ENCODE data around the gene ADCY1. TPM values are rescaled to one million over a fixed set of nuclear protein-coding genes. Genes with fewer than 3 reads are reported as not detected.

The ADCY1 gene
- total RNA-seq, 1 experiment from 2014 or later, result not detected

GRCh38 chr7:45617166-45617565, 43.0 kb downstream of the ADCY1 start:
- Histone ChIP-seq H3K9me3 (ENCODE audit: low read length) (peaks cover 16% of the 10 kb centered on the region), H3K4me2 (ENCODE audit: low read depth, low read length, poor library complexity, severe bottlenecking) (no peak overlapping the region), H3K4me3 (ENCODE audit: low read length) (no peak overlapping the region), H3K79me2 (ENCODE audit: low read length) (no peaks in the 10 kb centered on the region), H3K36me3 (ENCODE audit: insufficient read depth, low read length) (no peaks in the 10 kb centered on the region), H2AFZ (ENCODE audit: low read length) (no peak overlapping the region), H4K20me1 (ENCODE audit: insufficient read depth, low read depth, low read length) (no peaks in the 10 kb centered on the region), H3K27ac (ENCODE audit: low read length) (no peak overlapping the region), H3K9me2 (replicated peaks; ENCODE audit: insufficient read depth, low read length) (no peaks in the 10 kb centered on the region), H3K27me3 (ENCODE audit: low read length) (no peaks in the 10 kb centered on the region), H3K9ac (ENCODE audit: low read length) (no peak overlapping the region), H3K4me1 (ENCODE audit: low read length) (no peaks in the 10 kb centered on the region)
- DNase-seq, result no peak

GRCh38 chr7:45622058-45622457, 47.9 kb downstream of the ADCY1 start:
- H3K9me3 ChIP-seq (ENCODE audit: low read length), result no peaks in the 10 kb centered on the region
- H3K4me3 ChIP-seq (ENCODE audit: low read length), result no peak overlapping the region
- H3K79me2 ChIP-seq (ENCODE audit: low read length), result no peaks in the 10 kb centered on the region
- H4K20me1 ChIP-seq (ENCODE audit: insufficient read depth, low read depth, low read length), result no peaks in the 10 kb centered on the region
- no peak for DNase-seq
- H3K4me1 ChIP-seq (ENCODE audit: low read length), result no peaks in the 10 kb centered on the region
- H3K9ac ChIP-seq (ENCODE audit: low read length), result no peak overlapping the region
- H3K27ac ChIP-seq (ENCODE audit: low read length), result no peak overlapping the region
- H3K4me2 ChIP-seq (ENCODE audit: low read depth, low read length, poor library complexity, severe bottlenecking), result no peak overlapping the region
- no peaks in the 10 kb centered on the region for H3K36me3 ChIP-seq (ENCODE audit: insufficient read depth, low read length)
- H3K9me2 ChIP-seq (replicated peaks; ENCODE audit: insufficient read depth, low read length), result no peaks in the 10 kb centered on the region
- no peak overlapping the region for H2AFZ ChIP-seq (ENCODE audit: low read length)
- H3K27me3 ChIP-seq (ENCODE audit: low read length), result no peaks in the 10 kb centered on the region

DNA sequence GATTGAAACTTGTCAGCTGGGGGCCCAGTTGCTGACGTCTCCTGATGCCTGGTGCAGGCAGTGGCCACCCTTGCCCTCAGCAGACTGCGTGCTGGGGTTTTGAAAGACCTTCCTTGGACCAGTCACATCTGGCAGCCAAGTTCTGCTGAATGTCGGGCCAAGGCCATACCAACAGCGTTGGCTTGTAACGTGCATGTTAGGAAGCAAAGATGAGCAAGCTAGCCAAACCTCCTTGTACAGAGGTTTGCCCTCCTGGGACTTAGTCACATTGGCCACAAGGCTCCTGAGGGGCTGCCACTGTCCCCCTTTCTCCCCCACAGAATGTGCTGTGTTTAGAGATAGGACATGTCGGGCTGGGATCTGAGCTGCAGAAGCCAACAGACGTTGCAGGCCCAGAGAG, 49.0 kb downstream of the ADCY1 start:
- H2AFZ ChIP-seq (ENCODE audit: low read length), result no peak overlapping the region
- H4K20me1 ChIP-seq (ENCODE audit: insufficient read depth, low read depth, low read length), result no peaks in the 10 kb centered on the region
- H3K79me2 ChIP-seq (ENCODE audit: low read length), result no peaks in the 10 kb centered on the region
- H3K27me3 ChIP-seq (ENCODE audit: low read length), result no peaks in the 10 kb centered on the region
- no peak for DNase-seq
- H3K27ac ChIP-seq (ENCODE audit: low read length), result no peak overlapping the region
- H3K36me3 ChIP-seq (ENCODE audit: insufficient read depth, low read length), result no peaks in the 10 kb centered on the region
- no peaks in the 10 kb centered on the region for H3K4me1 ChIP-seq (ENCODE audit: low read length)
- H3K9me2 ChIP-seq (replicated peaks; ENCODE audit: insufficient read depth, low read length), result no peaks in the 10 kb centered on the region
- H3K4me3 ChIP-seq (ENCODE audit: low read length), result no peak overlapping the region
- no peak overlapping the region for H3K4me2 ChIP-seq (ENCODE audit: low read depth, low read length, poor library complexity, severe bottlenecking)
- no peaks in the 10 kb centered on the region for H3K9me3 ChIP-seq (ENCODE audit: low read length)
- H3K9ac ChIP-seq (ENCODE audit: low read length), result no peak overlapping the region

- H3K4me1 ChIP-seq (ENCODE audit: low read length), result no peaks in the 10 kb centered on the region
- no peak overlapping the region for H3K27ac ChIP-seq (ENCODE audit: low read length)
- no peaks in the 10 kb centered on the region for H3K9me2 ChIP-seq (replicated peaks; ENCODE audit: insufficient read depth, low read length)
- H3K36me3 ChIP-seq (ENCODE audit: insufficient read depth, low read length), result no peaks in the 10 kb centered on the region
- H4K20me1 ChIP-seq (ENCODE audit: insufficient read depth, low read depth, low read length), result no peaks in the 10 kb centered on the region
- H3K4me2 ChIP-seq (ENCODE audit: low read depth, low read length, poor library complexity, severe bottlenecking), result no peak overlapping the region
- H3K27me3 ChIP-seq (ENCODE audit: low read length), result no peaks in the 10 kb centered on the region
- H3K4me3 ChIP-seq (ENCODE audit: low read length), result no peak overlapping the region
- H2AFZ ChIP-seq (ENCODE audit: low read length), result no peak overlapping the region
- no peak overlapping the region for H3K9ac ChIP-seq (ENCODE audit: low read length)
- no peak for DNase-seq
- H3K9me3 ChIP-seq (ENCODE audit: low read length), result no peaks in the 10 kb centered on the region
- no peaks in the 10 kb centered on the region for H3K79me2 ChIP-seq (ENCODE audit: low read length)
Measured at GRCh38 chr7:45623740-45624391, 49.7 kb downstream of the ADCY1 start.

DNA sequence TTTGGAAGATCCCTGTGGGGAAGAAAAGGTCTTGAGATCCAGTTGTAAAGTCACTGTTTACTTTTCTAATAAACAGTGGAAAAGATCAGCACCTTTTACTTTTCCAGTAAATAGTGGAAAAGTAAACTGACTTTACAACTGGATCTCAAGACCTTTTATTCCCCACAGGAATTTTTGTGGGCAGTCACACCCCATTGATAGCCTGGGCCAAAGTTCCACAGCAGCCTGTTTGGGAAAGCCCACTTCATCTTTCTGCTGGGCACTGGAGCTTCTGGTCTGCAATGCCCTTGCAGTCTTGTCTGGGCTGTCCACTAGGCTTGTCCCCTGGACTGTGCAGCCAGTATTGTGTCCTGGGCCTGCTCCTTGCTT, 50.2 kb downstream of the ADCY1 start:
- Histone ChIP-seq H3K27me3 (ENCODE audit: low read length) (no peaks in the 10 kb centered on the region), H3K9me3 (ENCODE audit: low read length) (no peaks in the 10 kb centered on the region)

DNA sequence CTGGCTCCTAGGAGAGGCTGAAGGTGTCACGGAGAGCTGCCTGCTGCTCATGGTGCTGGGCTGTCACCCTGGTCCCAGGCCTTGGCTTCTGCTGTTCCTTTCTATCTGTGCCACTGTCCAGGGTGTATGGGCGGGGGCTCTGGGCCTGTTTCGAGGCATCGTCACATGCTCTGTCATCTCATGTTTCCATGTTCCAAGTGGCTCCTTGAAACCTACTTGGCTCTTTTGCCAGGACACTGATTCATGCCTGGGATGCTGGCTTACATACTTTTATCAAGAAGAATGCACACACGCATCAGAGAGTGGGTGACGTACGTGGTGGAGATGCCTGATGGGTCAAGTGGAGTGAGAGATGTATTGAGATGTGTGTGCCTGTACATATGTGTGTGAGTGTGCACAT, 50.9 kb downstream of the ADCY1 start:
- Histone ChIP-seq H3K9me3 (ENCODE audit: low read length) (no peaks in the 10 kb centered on the region), H3K36me3 (ENCODE audit: insufficient read depth, low read length) (no peaks in the 10 kb centered on the region), H2AFZ (ENCODE audit: low read length) (no peak overlapping the region), H4K20me1 (ENCODE audit: insufficient read depth, low read depth, low read length) (no peaks in the 10 kb centered on the region), H3K27ac (ENCODE audit: low read length) (no peak overlapping the region), H3K4me2 (ENCODE audit: low read depth, low read length, poor library complexity, severe bottlenecking) (no peak overlapping the region), H3K9me2 (replicated peaks; ENCODE audit: insufficient read depth, low read length) (no peaks in the 10 kb centered on the region), H3K9ac (ENCODE audit: low read length) (no peak overlapping the region), H3K79me2 (ENCODE audit: low read length) (no peaks in the 10 kb centered on the region), H3K27me3 (ENCODE audit: low read length) (no peaks in the 10 kb centered on the region), H3K4me1 (ENCODE audit: low read length) (no peaks in the 10 kb centered on the region), H3K4me3 (ENCODE audit: low read length) (no peak overlapping the region)
- no peak for DNase-seq

More for the DNA sequence above, 50.2 kb downstream of the ADCY1 start:
- no peaks in the 10 kb centered on the region for H3K79me2 ChIP-seq (ENCODE audit: low read length)
- no peak overlapping the region for H3K27ac ChIP-seq (ENCODE audit: low read length)
- no peak overlapping the region for H2AFZ ChIP-seq (ENCODE audit: low read length)
- no peak overlapping the region for H3K4me2 ChIP-seq (ENCODE audit: low read depth, low read length, poor library complexity, severe bottlenecking)
- H3K4me3 ChIP-seq (ENCODE audit: low read length), result no peak overlapping the region
- no peak for DNase-seq
- no peaks in the 10 kb centered on the region for H3K9me2 ChIP-seq (replicated peaks; ENCODE audit: insufficient read depth, low read length)
- no peaks in the 10 kb centered on the region for H3K4me1 ChIP-seq (ENCODE audit: low read length)
- no peaks in the 10 kb centered on the region for H4K20me1 ChIP-seq (ENCODE audit: insufficient read depth, low read depth, low read length)
- no peak overlapping the region for H3K9ac ChIP-seq (ENCODE audit: low read length)
- H3K36me3 ChIP-seq (ENCODE audit: insufficient read depth, low read length), result no peaks in the 10 kb centered on the region

GRCh38 chr7:45625714-45626440, 51.7 kb downstream of the ADCY1 start:
- Histone ChIP-seq H3K27me3 (ENCODE audit: low read length) (no peaks in the 10 kb centered on the region), H3K9me2 (replicated peaks; ENCODE audit: insufficient read depth, low read length) (no peaks in the 10 kb centered on the region), H3K79me2 (ENCODE audit: low read length) (no peaks in the 10 kb centered on the region), H3K4me2 (ENCODE audit: low read depth, low read length, poor library complexity, severe bottlenecking) (no peak overlapping the region), H3K27ac (ENCODE audit: low read length) (no peak overlapping the region), H3K9ac (ENCODE audit: low read length) (no peak overlapping the region), H3K4me1 (ENCODE audit: low read length) (no peaks in the 10 kb centered on the region), H3K36me3 (ENCODE audit: insufficient read depth, low read length) (no peaks in the 10 kb centered on the region), H3K4me3 (ENCODE audit: low read length) (no peak overlapping the region), H2AFZ (ENCODE audit: low read length) (no peak overlapping the region), H3K9me3 (ENCODE audit: low read length) (no peaks in the 10 kb centered on the region), H4K20me1 (ENCODE audit: insufficient read depth, low read depth, low read length) (no peaks in the 10 kb centered on the region)
- DNase-seq, result no peak

- DNase-seq, result no peak
- H3K4me2 ChIP-seq (ENCODE audit: low read depth, low read length, poor library complexity, severe bottlenecking), result no peak overlapping the region
- H3K9me3 ChIP-seq (ENCODE audit: low read length), result no peaks in the 10 kb centered on the region
- no peaks in the 10 kb centered on the region for H4K20me1 ChIP-seq (ENCODE audit: insufficient read depth, low read depth, low read length)
- H3K4me3 ChIP-seq (ENCODE audit: low read length), result no peak overlapping the region
- H3K27me3 ChIP-seq (ENCODE audit: low read length), result peaks cover 2% of the 10 kb centered on the region; the same call in 1 of the 2 replicates
- H3K79me2 ChIP-seq (ENCODE audit: low read length), result no peaks in the 10 kb centered on the region
- no peaks in the 10 kb centered on the region for H3K36me3 ChIP-seq (ENCODE audit: insufficient read depth, low read length)
- no peaks in the 10 kb centered on the region for H3K4me1 ChIP-seq (ENCODE audit: low read length)
- H2AFZ ChIP-seq (ENCODE audit: low read length), result no peak overlapping the region
- no peaks in the 10 kb centered on the region for H3K9me2 ChIP-seq (replicated peaks; ENCODE audit: insufficient read depth, low read length)
- no peak overlapping the region for H3K9ac ChIP-seq (ENCODE audit: low read length)
- no peak overlapping the region for H3K27ac ChIP-seq (ENCODE audit: low read length)
Measured at GRCh38 chr7:45626441-45627430, 52.6 kb downstream of the ADCY1 start.

Data from Karpas-422 (cell line).